Duodenal mucosa (tissue), 2 donors: Measurements from ENCODE around the gene CKAP5.
"Not testable (repeated sequence)": the region's sequence is repeated elsewhere in the genome, so short reads cannot be mapped to it uniquely, and the experiment has no call there.

Experiments
- H3K27ac ChIP-seq: one replicate; pipeline ENCODE4 v1.7.0; 2013; ENCODE audit warnings: low read depth, low read length
- H3K27me3 ChIP-seq, 2 donors: one replicate each; pipeline ENCODE4 v1.7.0; 2013; ENCODE audit warnings: low read length in 2 of 2, control low read depth in 1 of 2; ENCODE audit not compliant: insufficient read depth in 2 of 2, control insufficient read depth in 1 of 2
- H3K36me3 ChIP-seq, 2 donors: one replicate each; pipeline ENCODE4 v1.7.0; 2013; ENCODE audit warnings: low read length in 2 of 2, control low read depth in 1 of 2; ENCODE audit not compliant: insufficient read depth in 2 of 2, control insufficient read depth in 1 of 2
- H3K4me1 ChIP-seq, 2 donors: one replicate each; pipeline ENCODE4 v1.7.0; 2013; ENCODE audit warnings: low read length in 2 of 2, control low read depth in 1 of 2; ENCODE audit not compliant: insufficient read depth in 2 of 2, control insufficient read depth in 1 of 2
- H3K4me3 ChIP-seq, 2 donors: one replicate each; pipeline ENCODE4 v1.7.0; 2013; ENCODE audit warnings: low read length in 2 of 2, low read depth in 1 of 2
- H3K9ac ChIP-seq, 2 donors: one replicate each; pipeline ENCODE4 v1.7.0; 2013; ENCODE audit warnings: low read length in 2 of 2, low read depth in 1 of 2
- H3K9me3 ChIP-seq, 2 donors: one replicate each; pipeline ENCODE4 v1.7.0; 2013; ENCODE audit warnings: low read length in 2 of 2, control low read depth in 1 of 2; ENCODE audit not compliant: control insufficient read depth in 1 of 2

CKAP5 gene

GRCh38 chr11:46710821-46711269 lies 135.2 kb downstream of the CKAP5 start:
- Histone ChIP-seq H3K9ac (no peak overlapping the region), H3K9me3 (no peaks in the 10 kb centered on the region)

GRCh38 chr11:46709351-46709750 lies 136.7 kb downstream of the CKAP5 start:
- H3K27me3 ChIP-seq, H3K4me1 ChIP-seq, H3K9ac ChIP-seq, H3K27ac ChIP-seq, H3K9me3 ChIP-seq, H3K4me3 ChIP-seq: not testable (repeated sequence)
- H3K36me3 ChIP-seq = peaks cover 19 to 31% of the 10 kb centered on the region in 2 donors

More at GRCh38 chr11:46710821-46711269, 135.2 kb downstream of the CKAP5 start:
- no peaks in the 10 kb centered on the region for H3K4me1 ChIP-seq
- no peak overlapping the region for H3K4me3 ChIP-seq
- no peak overlapping the region for H3K27ac ChIP-seq
- H3K27me3 ChIP-seq = no peaks in the 10 kb centered on the region
- H3K36me3 ChIP-seq = peaks cover 7 to 16% of the 10 kb centered on the region in 2 donors

- H3K36me3 ChIP-seq = peaks cover 33 to 52% of the 10 kb centered on the region in 2 donors
- H3K4me3 ChIP-seq = no peak overlapping the region
- no peak overlapping the region for H3K27ac ChIP-seq
- no peaks in the 10 kb centered on the region for H3K9me3 ChIP-seq
- H3K27me3 ChIP-seq = no peaks in the 10 kb centered on the region
- H3K9ac ChIP-seq = no peak overlapping the region
- peaks cover 6 to 7% of the 10 kb centered on the region in 2 donors for H3K4me1 ChIP-seq
These were observed 139.2 kb downstream of the CKAP5 start for GRCh38 chr11:46706886-46707285.

GRCh38 chr11:46705070-46705688 lies 140.9 kb downstream of the CKAP5 start:
- H3K4me3 ChIP-seq = no peak overlapping the region
- no peak overlapping the region for H3K9ac ChIP-seq
- H3K4me1 ChIP-seq = peaks cover 11 to 14% of the 10 kb centered on the region in 2 donors
- H3K27ac ChIP-seq = no peak overlapping the region
- H3K27me3 ChIP-seq = no peaks in the 10 kb centered on the region
- H3K36me3 ChIP-seq = peaks cover 33 to 52% of the 10 kb centered on the region in 2 donors
- no peaks in the 10 kb centered on the region for H3K9me3 ChIP-seq

- Histone ChIP-seq H3K36me3 (peaks cover 27 to 44% of the 10 kb centered on the region in 2 donors), H3K4me3 (peak overlapping the region; percentile 92 to 99), H3K27me3 (no peaks in the 10 kb centered on the region), H3K4me1 (peaks cover 25 to 37% of the 10 kb centered on the region in 2 donors), H3K9ac (peak overlapping the region; percentile 90 to 93), H3K27ac (peak overlapping the region; percentile 66), H3K9me3 (no peaks in the 10 kb centered on the region)
These were observed 144.9 kb downstream of the CKAP5 start for GRCh38 chr11:46701078-46701654.

DNA sequence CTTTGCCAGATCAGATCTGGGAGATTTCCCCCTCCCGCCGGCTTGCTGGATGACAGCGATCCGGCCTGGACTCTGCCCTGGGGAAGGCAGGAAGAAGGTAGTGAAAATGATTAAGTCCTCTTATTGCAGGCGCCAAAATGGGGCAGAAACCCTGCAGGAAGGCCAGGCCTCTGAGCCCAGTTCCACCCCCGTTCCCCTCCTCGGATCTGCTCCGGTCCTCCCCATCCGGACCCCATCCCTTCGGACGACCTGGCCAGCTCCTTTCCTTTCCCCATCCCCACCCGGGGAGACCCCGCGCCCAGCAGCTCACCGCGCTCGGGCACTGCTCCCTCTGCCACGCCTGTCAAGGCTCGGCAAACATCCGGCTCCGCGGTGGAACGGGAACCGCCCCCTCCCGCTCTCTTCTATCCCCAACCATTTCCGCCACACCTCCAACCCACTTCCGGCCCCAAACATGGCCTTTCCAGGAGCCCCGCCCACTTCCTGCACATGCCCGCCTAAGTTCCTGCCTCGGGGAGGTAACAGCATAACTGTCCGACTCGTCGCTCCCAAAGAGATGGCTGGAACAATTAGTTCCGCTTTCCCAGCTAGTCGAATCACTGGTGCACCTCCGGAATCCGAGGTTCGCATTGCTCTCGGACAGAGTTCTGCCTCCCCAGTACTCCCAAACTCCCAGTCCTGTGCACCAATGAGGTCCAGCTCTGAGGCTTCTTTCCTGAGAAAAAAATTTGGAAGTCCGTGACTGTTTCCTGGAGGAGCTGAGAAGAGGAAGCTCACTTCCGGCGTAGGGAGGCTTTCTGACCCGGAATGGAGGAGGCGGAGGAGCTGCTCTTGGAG lies 145.6 kb downstream of the CKAP5 start, which contains the start of the genes ARHGAP1 and ZNF408:
TSS of gene ARHGAP1 (minus strand) at position 379 of the 837 bp plus-strand sequence. CDS start 4,512 bp downstream, outside the sequence.
TSS of gene ZNF408 (plus strand) at position 791 of the 837 bp plus-strand sequence. CDS start at position 808, 17 bp downstream.
- H3K27ac ChIP-seq = peak within 1 kb of the TSS; percentile 66
- H3K4me1 ChIP-seq = peaks cover 25 to 37% of the 10 kb centered on the region in 2 donors
- H3K9me3 ChIP-seq = no peaks in the 10 kb centered on the region
- peak within 1 kb of the TSS; percentile 92 to 99 for H3K4me3 ChIP-seq
- H3K27me3 ChIP-seq = no peaks in the 10 kb centered on the region
- peak within 1 kb of the TSS; percentile 90 to 93 for H3K9ac ChIP-seq
- peaks cover 27 to 44% of the 10 kb centered on the region in 2 donors for H3K36me3 ChIP-seq

- H3K4me3 ChIP-seq = peak overlapping the region in 1 of 2 donors; percentile 99
- no peaks in the 10 kb centered on the region for H3K9me3 ChIP-seq
- peaks cover 25 to 37% of the 10 kb centered on the region in 2 donors for H3K4me1 ChIP-seq
- H3K27ac ChIP-seq = no peak overlapping the region
- H3K27me3 ChIP-seq = no peaks in the 10 kb centered on the region
- H3K9ac ChIP-seq = no peak overlapping the region
- H3K36me3 ChIP-seq = peaks cover 31 to 43% of the 10 kb centered on the region in 2 donors
These were observed 147.5 kb downstream of the CKAP5 start for GRCh38 chr11:46698597-46698996.

DNA sequence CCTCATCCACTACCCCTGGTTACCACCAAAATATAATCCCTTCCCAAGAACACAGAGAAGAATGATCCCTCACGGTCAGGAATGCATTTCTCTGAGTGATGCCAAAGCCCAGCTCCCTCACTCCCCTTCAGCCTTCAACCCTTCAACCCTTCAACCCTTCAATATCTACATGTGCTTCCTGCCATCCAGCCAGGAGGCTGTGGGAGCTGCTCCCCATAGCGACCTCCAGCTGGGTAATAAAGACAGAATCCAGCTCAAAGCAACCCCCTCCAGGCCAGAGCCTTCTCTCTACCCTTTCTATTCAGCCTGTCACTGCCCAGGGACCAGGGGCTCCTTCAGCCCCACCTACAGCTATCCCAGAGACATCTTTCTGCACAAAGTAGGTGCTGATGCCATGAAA lies 148.4 kb downstream of the CKAP5 start:
- Histone ChIP-seq H3K27ac (no peak overlapping the region), H3K4me3 (no peak overlapping the region), H3K4me1 (peaks cover 23 to 33% of the 10 kb centered on the region in 2 donors), H3K27me3 (no peaks in the 10 kb centered on the region), H3K36me3 (peaks cover 29 to 41% of the 10 kb centered on the region in 2 donors), H3K9me3 (no peaks in the 10 kb centered on the region), H3K9ac (no peak overlapping the region)

- Histone ChIP-seq H3K27me3 (no peaks in the 10 kb centered on the region), H3K4me1 (peaks cover 19 to 33% of the 10 kb centered on the region in 2 donors), H3K9ac (no peak overlapping the region), H3K36me3 (peaks cover 27 to 40% of the 10 kb centered on the region in 2 donors), H3K27ac (no peak overlapping the region), H3K9me3 (no peaks in the 10 kb centered on the region), H3K4me3 (no peak overlapping the region)
These were observed 148.8 kb downstream of the CKAP5 start for GRCh38 chr11:46697303-46697702.

DNA sequence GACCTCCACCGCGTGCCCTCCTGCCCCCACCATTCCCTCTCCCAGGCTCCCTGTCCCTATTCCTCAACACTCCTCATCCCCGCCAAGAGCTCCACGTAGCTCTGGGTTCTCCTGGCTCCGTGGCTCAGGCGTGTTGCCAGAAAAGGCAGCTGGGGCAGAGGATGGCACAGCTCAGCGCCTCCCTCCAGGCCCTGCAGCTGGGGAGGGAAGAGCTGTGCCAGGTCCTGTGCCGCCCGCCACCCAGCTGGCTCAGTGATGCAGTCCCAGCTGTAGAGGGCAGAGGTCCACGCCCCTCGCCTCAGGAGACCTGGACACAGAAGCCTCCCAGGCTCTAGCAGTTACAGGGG lies 149.9 kb downstream of the CKAP5 start:
- Histone ChIP-seq H3K4me3 (no peak overlapping the region), H3K9me3 (no peaks in the 10 kb centered on the region), H3K36me3 (peaks cover 27 to 45% of the 10 kb centered on the region in 2 donors), H3K27ac (no peak overlapping the region), H3K4me1 (peaks cover 14 to 24% of the 10 kb centered on the region in 2 donors), H3K9ac (no peak overlapping the region), H3K27me3 (no peaks in the 10 kb centered on the region)
